ENCODE measurements around the gene NUMBL.

DNA sequence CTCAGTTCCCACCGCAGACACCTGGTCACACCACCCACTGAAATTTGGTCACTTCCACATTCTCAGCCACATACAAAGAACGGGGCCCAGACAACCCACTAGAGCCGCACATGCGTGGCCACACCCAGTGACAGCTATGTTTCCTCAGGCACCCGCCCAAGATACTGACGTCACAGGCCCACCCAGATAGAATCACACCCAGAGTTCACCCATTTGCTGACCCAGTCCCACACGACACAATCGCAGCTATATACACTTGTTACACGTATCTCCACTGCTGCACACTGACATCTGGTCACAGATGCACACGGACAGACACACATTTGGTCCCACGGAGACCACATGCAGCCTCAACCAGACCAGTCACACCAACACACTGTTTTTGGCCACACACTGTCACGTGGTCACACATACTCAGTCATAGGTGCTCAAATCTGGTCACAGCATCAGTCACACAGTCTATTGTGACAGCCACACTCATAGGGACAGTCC, 2.9 kb downstream of the NUMBL start:
- TF ChIP-seq, protein P1, sequence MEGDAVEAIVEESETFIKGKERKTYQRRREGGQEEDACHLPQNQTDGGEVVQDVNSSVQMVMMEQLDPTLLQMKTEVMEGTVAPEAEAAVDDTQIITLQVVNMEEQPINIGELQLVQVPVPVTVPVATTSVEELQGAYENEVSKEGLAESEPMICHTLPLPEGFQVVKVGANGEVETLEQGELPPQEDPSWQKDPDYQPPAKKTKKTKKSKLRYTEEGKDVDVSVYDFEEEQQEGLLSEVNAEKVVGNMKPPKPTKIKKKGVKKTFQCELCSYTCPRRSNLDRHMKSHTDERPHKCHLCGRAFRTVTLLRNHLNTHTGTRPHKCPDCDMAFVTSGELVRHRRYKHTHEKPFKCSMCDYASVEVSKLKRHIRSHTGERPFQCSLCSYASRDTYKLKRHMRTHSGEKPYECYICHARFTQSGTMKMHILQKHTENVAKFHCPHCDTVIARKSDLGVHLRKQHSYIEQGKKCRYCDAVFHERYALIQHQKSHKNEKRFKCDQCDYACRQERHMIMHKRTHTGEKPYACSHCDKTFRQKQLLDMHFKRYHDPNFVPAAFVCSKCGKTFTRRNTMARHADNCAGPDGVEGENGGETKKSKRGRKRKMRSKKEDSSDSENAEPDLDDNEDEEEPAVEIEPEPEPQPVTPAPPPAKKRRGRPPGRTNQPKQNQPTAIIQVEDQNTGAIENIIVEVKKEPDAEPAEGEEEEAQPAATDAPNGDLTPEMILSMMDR (IDR thresholded peaks at IDR 0.05): no peak
- TF ChIP-seq POLR2A (IDR thresholded peaks at IDR 0.05): no peak

Measured in body of pancreas (tissue), 4 donors.